ENCODE measurements around the gene EMC7. TPM values are rescaled to one million over a fixed set of nuclear protein-coding genes. Genes with fewer than 3 reads are reported as not detected.
"Not testable (repeated sequence)": the region's sequence is repeated elsewhere in the genome, so short reads cannot be mapped to it uniquely, and the experiment has no call there.

The EMC7 gene
- total and polyA plus RNA-seq, 3 donors from 2014 or later, result 73.2 to 170 (median 74.6) TPM

DNA sequence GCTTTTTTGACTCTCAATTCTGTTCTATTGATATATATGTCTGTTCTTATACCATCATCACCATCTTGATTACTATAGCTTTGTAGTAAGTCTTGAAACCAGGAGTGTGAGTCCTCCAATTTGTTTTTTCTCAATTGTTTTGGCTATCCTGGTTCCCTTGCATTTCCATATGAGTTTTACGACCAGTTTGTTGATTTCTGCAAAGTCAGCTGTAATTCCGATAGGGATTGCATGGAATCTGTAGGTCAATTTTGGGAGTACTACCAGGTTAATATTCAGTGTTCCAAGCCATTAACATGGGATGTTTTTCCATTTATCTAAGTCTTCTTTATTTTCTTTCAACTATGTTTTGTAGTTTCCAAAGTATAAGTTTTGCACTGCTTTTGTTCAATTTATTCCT is 27.2 kb upstream of the EMC7 start:
- intact Hi-C loops (cut with DNase I; ENCODE audit: low total_unique reads), result no loop called here
- DNase-seq, result no peak
- H3K4me1 ChIP-seq, result no peaks in the 10 kb centered on the region
- H3K4me3 ChIP-seq, result no peak overlapping the region
- H3K36me3 ChIP-seq (ENCODE audit: low read depth, missing control alignments), result no peaks in the 10 kb centered on the region
- H3K27me3 ChIP-seq, result no peaks in the 10 kb centered on the region
- 44 to 46% methylated on average over 2 of the region's 2 CpGs for WGBS, 2 donors
- TF ChIP-seq, protein P1, sequence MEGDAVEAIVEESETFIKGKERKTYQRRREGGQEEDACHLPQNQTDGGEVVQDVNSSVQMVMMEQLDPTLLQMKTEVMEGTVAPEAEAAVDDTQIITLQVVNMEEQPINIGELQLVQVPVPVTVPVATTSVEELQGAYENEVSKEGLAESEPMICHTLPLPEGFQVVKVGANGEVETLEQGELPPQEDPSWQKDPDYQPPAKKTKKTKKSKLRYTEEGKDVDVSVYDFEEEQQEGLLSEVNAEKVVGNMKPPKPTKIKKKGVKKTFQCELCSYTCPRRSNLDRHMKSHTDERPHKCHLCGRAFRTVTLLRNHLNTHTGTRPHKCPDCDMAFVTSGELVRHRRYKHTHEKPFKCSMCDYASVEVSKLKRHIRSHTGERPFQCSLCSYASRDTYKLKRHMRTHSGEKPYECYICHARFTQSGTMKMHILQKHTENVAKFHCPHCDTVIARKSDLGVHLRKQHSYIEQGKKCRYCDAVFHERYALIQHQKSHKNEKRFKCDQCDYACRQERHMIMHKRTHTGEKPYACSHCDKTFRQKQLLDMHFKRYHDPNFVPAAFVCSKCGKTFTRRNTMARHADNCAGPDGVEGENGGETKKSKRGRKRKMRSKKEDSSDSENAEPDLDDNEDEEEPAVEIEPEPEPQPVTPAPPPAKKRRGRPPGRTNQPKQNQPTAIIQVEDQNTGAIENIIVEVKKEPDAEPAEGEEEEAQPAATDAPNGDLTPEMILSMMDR (IDR thresholded peaks at IDR 0.05), result no peak
- TF ChIP-seq POLR2A (IDR thresholded peaks at IDR 0.05), result no peak
- no peaks in the 10 kb centered on the region for H3K9me3 ChIP-seq
- no peak overlapping the region for H3K27ac ChIP-seq

DNA sequence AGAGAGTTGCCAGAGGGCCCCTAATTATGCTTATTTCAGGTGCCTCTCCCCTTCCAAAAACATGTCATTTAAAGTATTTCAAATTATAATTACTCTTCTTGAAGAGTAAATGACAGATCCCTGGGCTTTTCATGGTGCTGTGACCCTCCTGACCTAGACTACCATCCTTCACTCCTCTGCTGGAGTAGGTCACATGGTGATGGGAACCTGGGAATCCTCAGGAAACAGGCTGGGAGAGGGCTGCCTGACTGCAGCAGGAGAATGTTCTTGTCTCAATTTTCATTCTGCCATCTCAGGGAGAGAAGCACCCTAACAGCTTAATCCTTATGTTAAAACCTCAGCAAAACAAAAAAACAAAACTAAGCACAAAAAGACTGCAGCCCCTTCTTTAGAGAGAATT is 24.9 kb upstream of the EMC7 start:
- Histone ChIP-seq H3K36me3 (ENCODE audit: low read depth, missing control alignments) (no peaks in the 10 kb centered on the region), H3K27ac (no peak overlapping the region), H3K27me3 (no peaks in the 10 kb centered on the region), H3K9me3 (no peaks in the 10 kb centered on the region), H3K4me1 (no peaks in the 10 kb centered on the region), H3K4me3 (no peak overlapping the region)
- DNase-seq, result no peak
- intact Hi-C loops (cut with DNase I; ENCODE audit: low total_unique reads), result no loop called here
- TF ChIP-seq, protein P1 (IDR thresholded peaks at IDR 0.05), result no peak
- no peak for TF ChIP-seq POLR2A (IDR thresholded peaks at IDR 0.05)

DNA sequence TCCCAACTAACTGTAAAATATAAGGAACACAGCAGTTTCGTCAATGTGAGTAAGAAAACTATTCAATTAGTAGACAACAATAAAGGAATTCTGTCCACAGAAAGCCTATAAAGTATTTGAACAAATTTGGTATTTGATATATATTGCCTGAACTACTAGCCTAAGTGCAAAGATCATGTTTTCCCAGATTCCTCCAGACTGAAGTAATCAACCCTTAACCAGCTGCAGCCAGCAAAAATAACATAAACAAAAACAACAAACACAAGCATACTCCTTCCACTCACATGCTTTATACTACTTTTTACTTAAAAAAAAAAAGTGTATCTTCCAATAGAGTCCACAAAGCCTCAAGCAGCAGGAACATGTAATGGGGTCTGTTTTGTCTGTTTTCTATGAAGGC is 24.3 kb upstream of the EMC7 start:
- Histone ChIP-seq H3K27ac (no peak overlapping the region), H3K9me3 (no peaks in the 10 kb centered on the region), H3K4me1 (no peaks in the 10 kb centered on the region), H3K4me3 (no peak overlapping the region), H3K27me3 (no peaks in the 10 kb centered on the region), H3K36me3 (ENCODE audit: low read depth, missing control alignments) (no peaks in the 10 kb centered on the region)
- intact Hi-C loops (cut with DNase I; ENCODE audit: low total_unique reads), result no loop called here
- 58 to 59% methylated on average over 1 of the region's 1 CpG for WGBS, 2 donors
- no peak for TF ChIP-seq POLR2A (IDR thresholded peaks at IDR 0.05)
- TF ChIP-seq, protein P1 (IDR thresholded peaks at IDR 0.05), result no peak
- DNase-seq, result no peak

DNA sequence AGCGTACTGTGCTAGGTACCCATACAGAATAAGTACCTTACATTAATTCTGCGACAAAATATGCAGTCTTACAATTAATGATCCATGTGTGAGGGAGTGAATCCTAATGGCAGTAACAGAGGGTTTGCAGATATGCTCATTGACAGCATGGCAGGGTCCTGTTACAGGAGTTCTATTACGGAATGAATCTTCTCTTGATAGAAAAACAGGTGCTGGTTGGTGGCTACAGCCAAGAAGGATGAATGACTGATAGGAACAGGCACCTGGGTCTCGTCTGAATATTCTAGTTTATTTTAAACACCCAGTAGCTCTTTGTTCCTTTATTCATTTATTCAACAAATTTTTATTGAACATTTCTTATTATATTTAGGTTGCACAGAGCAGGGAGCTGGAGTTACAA is 23.0 kb upstream of the EMC7 start:
- Histone ChIP-seq H3K27me3 (no peaks in the 10 kb centered on the region), H3K36me3 (ENCODE audit: low read depth, missing control alignments) (no peaks in the 10 kb centered on the region), H3K27ac (no peak overlapping the region), H3K4me3 (no peak overlapping the region), H3K4me1 (no peaks in the 10 kb centered on the region), H3K9me3 (no peaks in the 10 kb centered on the region)
- DNase-seq, result no peak
- TF ChIP-seq, protein P1 (IDR thresholded peaks at IDR 0.05), result no peak
- TF ChIP-seq POLR2A (IDR thresholded peaks at IDR 0.05), result no peak
- intact Hi-C loops (cut with DNase I; ENCODE audit: low total_unique reads), result no loop called here
- 78 to 80% methylated on average over 4 of the region's 4 CpGs for WGBS, 2 donors

DNA sequence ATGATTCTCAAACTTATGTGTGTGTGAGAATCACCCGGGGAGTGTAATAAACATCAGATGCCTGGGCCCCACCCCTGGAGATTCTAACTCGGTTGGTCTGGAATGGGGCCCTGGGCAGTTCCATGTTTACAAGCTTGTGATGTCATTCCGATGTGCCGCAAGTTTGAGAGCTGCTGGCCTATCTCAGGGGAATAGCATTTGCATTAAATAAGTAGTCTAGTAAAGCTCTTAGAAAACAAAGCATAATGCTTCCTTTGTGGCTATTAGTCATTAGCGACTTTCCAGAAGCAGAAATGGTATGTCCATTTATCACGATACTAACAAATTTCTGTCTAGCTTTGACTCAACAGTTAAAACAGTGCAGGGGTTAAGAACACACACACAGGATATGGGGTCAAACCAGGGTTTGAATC is 21.1 kb upstream of the EMC7 start:
- H3K4me1 ChIP-seq, result no peaks in the 10 kb centered on the region
- no peak for TF ChIP-seq POLR2A (IDR thresholded peaks at IDR 0.05)
- TF ChIP-seq, protein P1 (IDR thresholded peaks at IDR 0.05), result no peak
- no peak for DNase-seq
- H3K27me3 ChIP-seq, result no peaks in the 10 kb centered on the region
- H3K4me3 ChIP-seq, result no peak overlapping the region
- H3K9me3 ChIP-seq, result no peaks in the 10 kb centered on the region
- no peak overlapping the region for H3K27ac ChIP-seq
- intact Hi-C loops (cut with DNase I; ENCODE audit: low total_unique reads), result no loop called here
- WGBS, 2 donors, result 74 to 82% methylated on average over 6 of the region's 6 CpGs
- no peaks in the 10 kb centered on the region for H3K36me3 ChIP-seq (ENCODE audit: low read depth, missing control alignments)

DNA sequence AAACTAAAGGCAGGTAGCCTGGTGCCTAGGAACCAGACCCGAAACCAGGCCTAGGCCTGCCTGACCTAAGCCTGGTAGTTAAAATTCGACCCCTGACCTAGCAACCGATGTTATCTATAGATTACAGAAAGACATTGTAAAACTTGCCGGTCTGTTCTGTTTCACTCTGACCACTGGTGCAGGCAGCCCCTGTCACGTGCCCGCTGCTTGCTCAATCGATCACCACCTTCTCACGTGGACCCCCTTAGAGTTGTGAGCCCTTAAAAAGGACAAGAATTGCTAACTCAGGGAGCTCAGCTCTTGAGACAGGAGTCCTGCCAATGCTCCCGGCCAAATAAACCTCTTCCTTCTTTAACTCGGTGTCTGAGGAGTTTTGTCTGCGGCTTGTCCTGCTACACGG is 20.1 kb upstream of the EMC7 start:
- H3K27ac ChIP-seq; DNase-seq; H3K4me1 ChIP-seq; H3K9me3 ChIP-seq; H3K36me3 ChIP-seq (ENCODE audit: low read depth, missing control alignments); H3K4me3 ChIP-seq; H3K27me3 ChIP-seq; intact Hi-C loops (cut with DNase I; ENCODE audit: low total_unique reads): not testable (repeated sequence)
- 55 to 71% methylated on average over 12 of the region's 12 CpGs for WGBS, 2 donors

DNA sequence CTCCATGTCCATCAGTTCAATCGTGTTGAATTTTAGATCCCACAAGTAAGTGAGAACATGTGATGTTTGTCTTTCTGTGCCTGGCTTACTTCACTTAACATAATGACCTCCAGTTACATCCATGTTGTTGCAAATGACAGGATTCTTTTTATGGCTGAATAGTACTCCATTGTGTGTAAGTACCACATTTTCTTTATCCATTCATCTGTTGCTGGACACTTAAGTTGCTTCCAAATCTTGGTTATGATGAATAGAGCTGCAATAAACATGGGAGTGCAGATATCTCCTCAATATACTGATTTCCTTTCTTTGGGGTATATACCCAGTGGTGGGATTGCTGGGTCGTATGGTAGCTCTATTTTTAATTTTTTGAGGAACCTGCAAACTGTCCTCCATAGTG is 18.8 kb upstream of the EMC7 start:
- intact Hi-C loops (cut with DNase I; ENCODE audit: low total_unique reads); H3K4me3 ChIP-seq; H3K9me3 ChIP-seq; H3K27me3 ChIP-seq; H3K36me3 ChIP-seq (ENCODE audit: low read depth, missing control alignments); DNase-seq; H3K27ac ChIP-seq; H3K4me1 ChIP-seq: not testable (repeated sequence)
- 76 to 79% methylated on average over 2 of the region's 2 CpGs for WGBS, 2 donors

All from testis (tissue), 3 donors.